OCI-M2 (cell line): ENCODE data around the gene AFDN.

Experiments used
- DNase-seq: peaks from one replicate; lab custom pipeline; 2025; ENCODE audit not compliant: unreplicated experiment; lab: John Stamatoyannopoulos, UW

AFDN gene

GRCh38 chr6:167946007-167946406 is 119.3 kb downstream of the AFDN start:
- DNase-seq, result no peak

GRCh38 chr6:167946604-167947003 is 119.9 kb downstream of the AFDN start:
- no peak for DNase-seq

GRCh38 chr6:167947716-167948115 is 121.0 kb downstream of the AFDN start:
- DNase-seq, result no peak

- DNase-seq, result no peak
These were observed 122.0 kb downstream of the AFDN start for GRCh38 chr6:167948716-167949115.

GRCh38 chr6:167949121-167949684 is 122.5 kb downstream of the AFDN start:
- no peak for DNase-seq

- DNase-seq, result no peak
These were observed 125.2 kb downstream of the AFDN start for GRCh38 chr6:167951781-167952511.

GRCh38 chr6:167952512-167952859 is 125.8 kb downstream of the AFDN start:
- DNase-seq, result no peak

GRCh38 chr6:167953551-167953950 is 126.8 kb downstream of the AFDN start:
- no peak for DNase-seq

- DNase-seq, result no peak
These were observed 127.4 kb downstream of the AFDN start for GRCh38 chr6:167954151-167954550.

GRCh38 chr6:167956491-167956890 is 129.8 kb downstream of the AFDN start:
- DNase-seq, result no peak

GRCh38 chr6:167956983-167957492 is 130.3 kb downstream of the AFDN start:
- no peak for DNase-seq

GRCh38 chr6:167957626-167958025 is 130.9 kb downstream of the AFDN start:
- no peak for DNase-seq

- DNase-seq, result no peak
These were observed 133.9 kb downstream of the AFDN start for GRCh38 chr6:167960579-167960978.

- DNase-seq, result no peak
These were observed 136.0 kb downstream of the AFDN start for GRCh38 chr6:167962711-167963110.

GRCh38 chr6:167963589-167964057 is 136.9 kb downstream of the AFDN start:
- no peak for DNase-seq

GRCh38 chr6:167965592-167966539 is 139.2 kb downstream of the AFDN start:
- no peak for DNase-seq

- no peak for DNase-seq
These were observed 139.8 kb downstream of the AFDN start for GRCh38 chr6:167966540-167966905.

GRCh38 chr6:167968091-167968490 is 141.4 kb downstream of the AFDN start:
- DNase-seq, result no peak

GRCh38 chr6:167970230-167970629 is 143.5 kb downstream of the AFDN start:
- DNase-seq, result no peak

- no peak for DNase-seq
These were observed 145.5 kb downstream of the AFDN start for GRCh38 chr6:167972193-167972592.

GRCh38 chr6:167973148-167973885 is 146.6 kb downstream of the AFDN start:
- no peak for DNase-seq
